Measurements from ENCODE around the gene ZBTB16. TPM values are rescaled to one million over a fixed set of nuclear protein-coding genes. Genes with fewer than 3 reads are reported as not detected.

The ZBTB16 gene
- total and polyA plus RNA-seq, 2 of the 13 experiments (the other 11 are each of a cell fraction or from before 2014, with no cell fraction given) = not detected

DNA sequence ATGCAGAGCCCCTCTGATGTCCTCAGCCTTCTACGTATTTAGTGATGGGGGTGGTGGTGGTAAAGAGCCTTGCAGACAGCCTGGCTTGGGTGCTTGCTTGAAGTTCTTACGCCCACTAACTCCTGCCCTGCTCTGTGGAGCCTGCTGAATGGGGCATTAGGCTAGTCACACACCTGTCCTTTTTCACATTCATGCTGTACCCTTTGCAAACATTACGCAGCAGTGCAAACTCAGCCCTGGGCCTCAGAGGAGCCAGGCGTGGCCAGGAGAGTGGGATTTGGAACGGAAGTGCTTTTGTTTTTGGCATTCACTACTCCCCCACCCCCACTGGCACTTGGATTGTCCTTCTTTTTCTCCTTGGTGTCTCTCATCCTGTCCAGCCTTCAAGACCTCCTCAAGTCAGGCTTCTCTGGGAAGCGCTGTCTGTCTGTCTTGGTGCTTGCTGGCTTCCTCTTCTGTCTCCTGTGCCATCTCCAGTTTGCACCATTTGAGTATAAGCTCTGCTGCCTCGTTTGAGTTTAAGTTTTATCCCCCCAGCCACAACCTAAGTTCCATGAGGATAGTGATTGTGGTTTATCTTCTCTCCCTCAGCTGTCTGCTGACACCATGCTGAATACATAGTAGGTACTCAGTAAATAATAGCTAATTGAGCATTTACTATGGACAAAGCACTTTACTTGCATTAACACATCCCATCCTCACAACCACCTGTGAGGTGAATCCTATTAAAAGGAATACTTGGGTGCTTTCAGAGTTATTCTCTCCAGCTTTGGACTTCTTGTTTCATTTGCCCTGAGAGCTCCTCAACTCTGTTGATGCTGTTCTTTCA lies 26.7 kb downstream of the ZBTB16 start:
- H3K27me3 ChIP-seq (ENCODE audit: control insufficient read depth in 1 of 2, insufficient read depth in 2 of 2, low read length in 2 of 2) = peaks cover 1 to 7% of the 10 kb centered on the region in 2 experiments; a peak in 4 of 5 replicates
- H3K9me3 ChIP-seq (ENCODE audit: low read length) = no peaks in the 10 kb centered on the region
- no peaks in the 10 kb centered on the region for H3K36me3 ChIP-seq (replicated peaks in 1 of 2; ENCODE audit: control insufficient read depth in 1 of 2, insufficient read depth in 2 of 2, low read length in 2 of 2)
- no peak overlapping the region for H3K4me3 ChIP-seq (replicated peaks in 1 of 3; ENCODE audit: insufficient read depth in 1 of 3, low read depth in 2 of 3, low read length in 3 of 3)
- no peak overlapping the region for H2AFZ ChIP-seq (ENCODE audit: low read length)
- CTCF ChIA-PET (ENCODE audit: low intra/inter-chr PET ratio, low total read pairs) = no interaction called here
- peaks cover 27% of the 10 kb centered on the region for H3K4me1 ChIP-seq (ENCODE audit: insufficient read depth, low read length)
- H3K27ac ChIP-seq (ENCODE audit: extremely low read length, insufficient read depth, low read length) = no peak overlapping the region
- H3K4me2 ChIP-seq (ENCODE audit: low read depth, low read length) = no peak overlapping the region
- TF ChIP-seq MAFK (conservative IDR thresholded peaks at IDR 0.05 in 1 of 2, IDR thresholded peaks at IDR 0.05 in 1 of 2; ENCODE audit: low read length in 2 of 2) (no peak), IRF2 (CRISPR knock-in tag; IDR thresholded peaks at IDR 0.05) (no peak), KLF6 (CRISPR knock-in tag; IDR thresholded peaks at IDR 0.05) (no peak), ZNF17 (CRISPR knock-in tag; IDR thresholded peaks at IDR 0.05) (no peak), ZNF326 (CRISPR knock-in tag; IDR thresholded peaks at IDR 0.05; ENCODE audit: borderline replicate concordance) (no peak), MED1 (CRISPR knock-in tag; IDR thresholded peaks at IDR 0.05) (no peak), ZNF564 (CRISPR knock-in tag; IDR thresholded peaks at IDR 0.05) (no peak), ZNF749 (CRISPR knock-in tag; IDR thresholded peaks at IDR 0.05; ENCODE audit: borderline replicate concordance) (no peak), ZNF7 (CRISPR knock-in tag; IDR thresholded peaks at IDR 0.05) (no peak), CREBL2 (CRISPR knock-in tag; IDR thresholded peaks at IDR 0.05; ENCODE audit: borderline replicate concordance) (no peak), ISX (CRISPR knock-in tag; conservative IDR thresholded peaks at IDR 0.05) (no peak), NR3C1 (CRISPR knock-in tag; IDR thresholded peaks at IDR 0.05) (no peak), ISL2 (CRISPR knock-in tag; IDR thresholded peaks at IDR 0.05) (no peak), KLF16 (CRISPR knock-in tag; IDR thresholded peaks at IDR 0.05) (no peak), MLLT10 (CRISPR knock-in tag; IDR thresholded peaks at IDR 0.05) (no peak), ZIK1 (CRISPR knock-in tag; IDR thresholded peaks at IDR 0.05; ENCODE audit: borderline replicate concordance, low read depth) (no peak), ZNF784 (CRISPR knock-in tag; IDR thresholded peaks at IDR 0.05; ENCODE audit: borderline replicate concordance) (no peak)
- TF ChIP-seq, protein P1, sequence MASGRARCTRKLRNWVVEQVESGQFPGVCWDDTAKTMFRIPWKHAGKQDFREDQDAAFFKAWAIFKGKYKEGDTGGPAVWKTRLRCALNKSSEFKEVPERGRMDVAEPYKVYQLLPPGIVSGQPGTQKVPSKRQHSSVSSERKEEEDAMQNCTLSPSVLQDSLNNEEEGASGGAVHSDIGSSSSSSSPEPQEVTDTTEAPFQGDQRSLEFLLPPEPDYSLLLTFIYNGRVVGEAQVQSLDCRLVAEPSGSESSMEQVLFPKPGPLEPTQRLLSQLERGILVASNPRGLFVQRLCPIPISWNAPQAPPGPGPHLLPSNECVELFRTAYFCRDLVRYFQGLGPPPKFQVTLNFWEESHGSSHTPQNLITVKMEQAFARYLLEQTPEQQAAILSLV (CRISPR knock-in tag; IDR thresholded peaks at IDR 0.05; ENCODE audit: borderline replicate concordance) = no peak
- TF ChIP-seq, protein P2, sequence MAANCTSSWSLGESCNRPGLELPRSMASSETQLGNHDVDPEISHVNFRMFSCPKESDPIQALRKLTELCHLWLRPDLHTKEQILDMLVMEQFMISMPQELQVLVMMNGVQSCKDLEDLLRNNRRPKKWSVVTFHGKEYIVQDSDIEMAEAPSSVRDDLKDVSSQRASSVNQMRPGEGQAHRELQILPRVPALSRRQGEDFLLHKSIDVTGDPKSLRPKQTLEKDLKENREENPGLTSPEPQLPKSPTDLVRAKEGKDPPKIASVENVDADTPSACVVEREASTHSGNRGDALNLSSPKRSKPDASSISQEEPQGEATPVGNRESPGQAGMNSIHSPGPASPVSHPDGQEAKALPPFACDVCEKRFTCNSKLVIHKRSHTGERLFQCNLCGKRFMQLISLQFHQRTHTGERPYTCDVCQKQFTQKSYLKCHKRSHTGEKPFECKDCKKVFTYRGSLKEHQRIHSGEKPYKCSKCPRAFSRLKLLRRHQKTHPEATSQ (CRISPR knock-in tag; IDR thresholded peaks at IDR 0.05; ENCODE audit: borderline replicate concordance) = no peak
- TF ChIP-seq, protein P3, sequence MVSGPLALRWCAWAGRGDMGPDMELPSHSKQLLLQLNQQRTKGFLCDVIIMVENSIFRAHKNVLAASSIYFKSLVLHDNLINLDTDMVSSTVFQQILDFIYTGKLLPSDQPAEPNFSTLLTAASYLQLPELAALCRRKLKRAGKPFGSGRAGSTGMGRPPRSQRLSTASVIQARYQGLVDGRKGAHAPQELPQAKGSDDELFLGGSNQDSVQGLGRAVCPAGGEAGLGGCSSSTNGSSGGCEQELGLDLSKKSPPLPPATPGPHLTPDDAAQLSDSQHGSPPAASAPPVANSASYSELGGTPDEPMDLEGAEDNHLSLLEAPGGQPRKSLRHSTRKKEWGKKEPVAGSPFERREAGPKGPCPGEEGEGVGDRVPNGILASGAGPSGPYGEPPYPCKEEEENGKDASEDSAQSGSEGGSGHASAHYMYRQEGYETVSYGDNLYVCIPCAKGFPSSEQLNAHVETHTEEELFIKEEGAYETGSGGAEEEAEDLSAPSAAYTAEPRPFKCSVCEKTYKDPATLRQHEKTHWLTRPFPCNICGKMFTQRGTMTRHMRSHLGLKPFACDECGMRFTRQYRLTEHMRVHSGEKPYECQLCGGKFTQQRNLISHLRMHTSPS (CRISPR knock-in tag; IDR thresholded peaks at IDR 0.05; ENCODE audit: low read depth) = no peak
- WGBS (ENCODE audit: low lambda C conversion rate) = 12% methylated on average over 5 of the region's 7 CpGs
- no peak overlapping the region for H3K9ac ChIP-seq (ENCODE audit: insufficient read depth, low read depth, low read length)
- H3K79me2 ChIP-seq (ENCODE audit: insufficient read depth, low read length) = no peaks in the 10 kb centered on the region
- in situ Hi-C loops (cut with HindIII; ENCODE audit: extremely low pct_ligation_motif_present, low pct_unique_long_range_greater_than_20kb) (no loop called here), intact Hi-C loops (cut with micrococcal nuclease; ENCODE audit: unreplicated experiment) (no loop called here)
- ATAC-seq = no peak
- DNase-seq (ENCODE audit: low spot score) = no peak
- no peak for FAIRE-seq
- POLR2A ChIA-PET = no interaction called here
- H4K20me1 ChIP-seq (ENCODE audit: insufficient read depth, low read length) = no peaks in the 10 kb centered on the region
- no TSS peak for BruUV-seq (replicated peaks)

Measured in HepG2 (cell line).